22Rv1 (cell line): ENCODE results near the gene KRT83.

Experiments
- CTCF ChIP-seq: fragments of 450-650 bp; IDR thresholded peaks from 2 replicates; pipeline ENCODE4 v1.5.1; 2017; ENCODE audit warnings: mild to moderate bottlenecking
- ZFX ChIP-seq: fragments of 450-650 bp; IDR thresholded peaks from 2 replicates; pipeline ENCODE4 v1.6.1; 2017; ENCODE audit warnings: antibody characterized with exemption, borderline replicate concordance

- no peak for TF ChIP-seq CTCF
- TF ChIP-seq ZFX = no peak
These were observed 40.8 kb downstream of the KRT83 start for GRCh38 chr12:52280319-52280795.
